Measurements from ENCODE around the gene PALD1. TPM values are rescaled to one million over a fixed set of nuclear protein-coding genes. Genes with fewer than 3 reads are reported as not detected.
A peak's percentile ranks its signal among the peaks of the same experiment; 100 is the strongest.

PALD1 gene
- total RNA-seq, 2 donors from 2014 or later: 1.1 to 1.3 TPM

DNA sequence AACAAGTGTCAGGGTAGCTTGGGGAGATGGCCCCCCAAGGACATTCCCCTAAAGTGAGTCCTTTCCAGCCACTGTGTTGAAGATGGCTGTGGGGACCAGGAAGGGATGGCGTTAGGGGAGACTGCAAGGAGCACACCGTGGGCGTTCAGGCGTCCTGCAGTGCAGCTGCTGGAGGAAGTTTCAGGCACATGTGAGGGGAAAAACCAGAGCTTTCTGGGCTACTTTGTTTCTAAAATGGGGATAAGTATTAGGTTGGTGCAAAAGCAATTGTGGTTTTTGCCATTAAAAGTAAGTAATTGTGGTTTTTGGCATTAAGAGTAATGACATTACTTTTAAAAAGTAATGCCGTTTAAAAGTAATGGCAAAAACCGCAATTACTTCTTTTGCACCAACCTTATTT, 109.7 kb downstream of the PALD1 start:
- Mint-ChIP-seq H3K4me3 (no peak overlapping the region), H3K27me3 (ENCODE audit: low read depth) (peaks cover 26% of the 10 kb centered on the region), H3K9me3 (no peaks in the 10 kb centered on the region), H3K4me1 (ENCODE audit: low read depth) (peaks cover 52% of the 10 kb centered on the region), H3K27ac (peak overlapping the region; percentile 68), H3K36me3 (ENCODE audit: insufficient read depth in 2 of 2) (peaks cover 0 to 2% of the 10 kb centered on the region in 2 donors)
- ATAC-seq (replicated peaks in 1 of 2) (no peak), DNase-seq (no peak)

DNA sequence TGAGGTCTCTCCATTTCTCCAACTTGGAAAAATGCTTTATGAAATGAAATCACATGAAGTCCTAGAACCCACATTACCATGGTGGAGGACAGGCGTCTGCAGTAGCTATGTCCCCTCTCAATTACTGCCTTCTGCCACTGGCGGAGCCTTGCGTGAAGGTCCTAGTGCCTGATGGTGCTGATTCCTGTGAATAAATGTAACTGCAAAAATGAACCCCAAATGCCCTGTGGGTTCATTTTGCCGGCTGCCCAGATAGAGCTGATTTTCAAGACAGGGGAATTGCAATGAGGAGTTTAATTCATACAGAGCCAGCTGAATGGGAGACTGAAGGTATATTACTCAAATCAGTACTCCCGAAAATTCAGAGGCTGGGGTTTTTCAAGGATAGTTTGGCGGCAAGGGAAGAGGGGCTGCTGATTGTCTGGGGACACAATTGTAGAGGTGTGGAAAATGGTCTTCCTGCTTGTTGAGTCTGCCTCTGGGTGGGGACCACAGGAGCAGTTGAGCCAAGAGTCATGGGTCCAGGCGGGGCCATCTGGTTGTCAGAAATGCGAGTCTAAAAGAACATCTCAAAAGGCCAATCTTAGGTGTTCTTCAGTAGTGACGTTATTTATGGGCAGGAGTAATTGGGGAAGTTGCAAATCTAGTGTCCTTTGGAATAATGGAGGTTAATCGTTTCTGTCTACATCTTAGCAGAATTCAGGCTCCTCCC, 110.4 kb downstream of the PALD1 start:
- ATAC-seq (replicated peaks in 1 of 2) (no peak), DNase-seq (no peak)
- Mint-ChIP-seq H3K4me3 (no peak overlapping the region), H3K4me1 (ENCODE audit: low read depth) (peaks cover 52% of the 10 kb centered on the region), H3K36me3 (ENCODE audit: insufficient read depth in 2 of 2) (peaks cover 0 to 2% of the 10 kb centered on the region in 2 donors), H3K27me3 (ENCODE audit: low read depth) (peaks cover 26% of the 10 kb centered on the region), H3K9me3 (no peaks in the 10 kb centered on the region), H3K27ac (no peak overlapping the region)

DNA sequence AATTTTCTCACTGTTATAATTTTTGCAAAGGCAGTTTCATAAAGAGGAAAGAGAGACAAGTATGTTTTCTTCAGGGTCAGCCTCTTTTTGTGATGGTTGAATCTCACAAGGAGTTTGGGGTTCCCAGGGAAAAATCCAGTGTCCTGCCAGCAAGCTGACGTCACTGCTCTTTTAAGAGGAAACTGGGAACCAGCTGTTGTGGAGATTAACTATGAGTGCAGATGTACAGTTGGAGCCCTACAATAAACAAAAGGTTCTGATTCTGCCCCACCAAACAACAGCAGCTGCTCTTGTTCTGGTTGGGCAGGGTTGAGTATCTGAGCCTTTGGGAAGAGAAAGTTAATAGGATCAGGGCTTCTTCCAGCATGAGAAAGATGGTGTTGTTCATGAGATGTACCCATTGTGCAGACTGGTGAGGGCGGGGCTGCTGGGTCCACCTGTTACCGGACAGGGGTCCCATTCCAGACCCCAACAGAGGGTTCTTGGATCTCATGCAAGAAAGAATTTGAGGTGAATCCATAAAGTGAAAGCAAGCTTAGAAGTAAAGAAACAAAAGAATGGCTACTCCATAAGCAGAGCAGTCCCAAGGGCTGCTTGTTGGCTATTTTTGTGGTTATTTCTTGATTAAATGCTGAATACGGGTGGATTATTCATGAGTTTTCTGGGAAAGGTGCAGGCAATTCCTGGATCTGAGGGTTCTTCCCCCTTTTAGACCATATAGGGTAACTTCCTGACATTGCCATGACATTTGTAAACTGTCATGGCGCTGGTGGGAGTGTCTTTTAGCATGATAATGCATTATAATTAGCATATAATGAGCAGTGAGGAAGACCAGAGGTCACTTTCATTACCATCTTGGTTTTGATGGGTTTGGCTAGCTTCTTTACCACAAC, 111.4 kb downstream of the PALD1 start:
- no peak for DNase-seq
- H3K27me3 Mint-ChIP-seq (ENCODE audit: low read depth): peaks cover 30% of the 10 kb centered on the region
- H3K27ac Mint-ChIP-seq: no peak overlapping the region
- H3K36me3 Mint-ChIP-seq (ENCODE audit: insufficient read depth in 2 of 2): peaks cover 0 to 2% of the 10 kb centered on the region in 2 donors
- H3K4me1 Mint-ChIP-seq (ENCODE audit: low read depth): peaks cover 57% of the 10 kb centered on the region
- no peak for ATAC-seq (replicated peaks in 1 of 2)
- no peak overlapping the region for H3K4me3 Mint-ChIP-seq
- no peaks in the 10 kb centered on the region for H3K9me3 Mint-ChIP-seq

DNA sequence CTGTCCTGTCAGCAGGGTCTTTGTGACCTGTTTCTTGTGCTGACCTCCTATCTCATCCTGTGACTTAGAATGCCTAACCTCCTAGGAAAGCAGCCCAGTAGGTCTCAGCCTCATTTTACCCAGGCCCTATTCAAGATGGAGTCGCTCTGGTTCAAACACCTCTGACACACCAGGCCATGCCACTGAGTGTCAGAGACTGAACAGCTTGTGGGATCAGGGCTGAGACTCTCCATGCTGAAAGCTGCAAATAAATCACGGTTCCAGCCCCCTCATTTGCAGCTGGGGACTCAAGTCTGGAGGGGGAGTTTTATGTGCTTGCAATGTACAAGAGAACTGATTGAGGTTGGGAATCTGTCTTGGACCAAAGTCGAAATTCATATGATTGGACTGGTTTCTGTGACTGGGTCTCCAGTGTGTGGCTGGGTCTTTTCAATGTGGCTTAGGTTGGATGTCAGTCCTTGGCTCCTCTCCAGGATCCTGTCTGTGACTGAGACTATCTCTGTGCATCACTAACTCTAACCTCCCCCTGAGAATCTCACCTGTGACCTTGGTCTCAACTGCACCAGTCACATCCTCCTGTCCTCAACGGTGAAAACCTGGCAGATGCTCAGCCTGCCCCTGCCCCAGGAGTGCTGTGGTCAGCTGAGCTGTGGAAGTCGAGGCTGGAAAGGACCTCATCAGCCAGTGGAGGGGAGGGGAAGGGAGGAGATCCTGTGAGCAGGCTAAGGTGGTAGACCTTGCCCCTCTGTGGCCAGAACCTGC, 112.3 kb downstream of the PALD1 start:
- DNase-seq (no peak), ATAC-seq (replicated peaks in 1 of 2) (no peak)
- Mint-ChIP-seq H3K4me3 (no peak overlapping the region), H3K4me1 (ENCODE audit: low read depth) (peaks cover 54% of the 10 kb centered on the region), H3K27me3 (ENCODE audit: low read depth) (peaks cover 31% of the 10 kb centered on the region), H3K27ac (no peak overlapping the region), H3K9me3 (no peaks in the 10 kb centered on the region), H3K36me3 (ENCODE audit: insufficient read depth in 2 of 2) (peaks cover 0 to 2% of the 10 kb centered on the region in 2 donors)

DNA sequence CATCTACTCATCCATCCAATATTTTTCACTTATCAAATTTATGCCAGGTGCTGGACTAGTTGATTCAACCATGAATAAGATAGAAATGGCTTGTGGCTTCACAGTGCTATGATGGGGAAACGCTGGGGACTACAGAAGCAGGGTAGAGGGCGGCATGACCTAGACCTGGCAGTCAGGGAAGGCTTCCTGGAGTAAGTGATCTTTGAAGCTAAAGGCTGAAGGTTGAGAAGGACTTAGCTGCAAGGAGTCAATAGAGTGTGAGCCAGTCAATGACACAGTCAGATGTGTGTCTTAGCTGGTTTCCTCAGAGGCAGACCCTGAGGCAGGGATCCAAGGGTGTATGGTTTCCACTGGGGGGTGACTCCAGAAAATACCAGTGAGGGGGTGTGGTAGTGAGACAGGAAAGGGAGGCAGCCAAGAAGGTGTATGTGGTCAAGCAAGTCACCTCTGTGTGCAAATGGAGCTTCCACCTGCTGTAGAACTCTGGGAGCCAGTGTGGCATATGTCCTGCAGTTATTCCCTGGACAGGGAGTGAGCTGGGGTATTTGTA, 113.7 kb downstream of the PALD1 start:
- H3K36me3 Mint-ChIP-seq (ENCODE audit: insufficient read depth in 2 of 2): peaks cover 0 to 2% of the 10 kb centered on the region in 2 donors
- no peak overlapping the region for H3K4me3 Mint-ChIP-seq
- peaks cover 31% of the 10 kb centered on the region for H3K27me3 Mint-ChIP-seq (ENCODE audit: low read depth)
- H3K27ac Mint-ChIP-seq: peak overlapping the region; percentile 0
- H3K9me3 Mint-ChIP-seq: no peaks in the 10 kb centered on the region
- peaks cover 46% of the 10 kb centered on the region for H3K4me1 Mint-ChIP-seq (ENCODE audit: low read depth)
- ATAC-seq (replicated peaks in 1 of 2) (peak in 1 of 2 donors; percentile 24), DNase-seq (no peak)

DNA sequence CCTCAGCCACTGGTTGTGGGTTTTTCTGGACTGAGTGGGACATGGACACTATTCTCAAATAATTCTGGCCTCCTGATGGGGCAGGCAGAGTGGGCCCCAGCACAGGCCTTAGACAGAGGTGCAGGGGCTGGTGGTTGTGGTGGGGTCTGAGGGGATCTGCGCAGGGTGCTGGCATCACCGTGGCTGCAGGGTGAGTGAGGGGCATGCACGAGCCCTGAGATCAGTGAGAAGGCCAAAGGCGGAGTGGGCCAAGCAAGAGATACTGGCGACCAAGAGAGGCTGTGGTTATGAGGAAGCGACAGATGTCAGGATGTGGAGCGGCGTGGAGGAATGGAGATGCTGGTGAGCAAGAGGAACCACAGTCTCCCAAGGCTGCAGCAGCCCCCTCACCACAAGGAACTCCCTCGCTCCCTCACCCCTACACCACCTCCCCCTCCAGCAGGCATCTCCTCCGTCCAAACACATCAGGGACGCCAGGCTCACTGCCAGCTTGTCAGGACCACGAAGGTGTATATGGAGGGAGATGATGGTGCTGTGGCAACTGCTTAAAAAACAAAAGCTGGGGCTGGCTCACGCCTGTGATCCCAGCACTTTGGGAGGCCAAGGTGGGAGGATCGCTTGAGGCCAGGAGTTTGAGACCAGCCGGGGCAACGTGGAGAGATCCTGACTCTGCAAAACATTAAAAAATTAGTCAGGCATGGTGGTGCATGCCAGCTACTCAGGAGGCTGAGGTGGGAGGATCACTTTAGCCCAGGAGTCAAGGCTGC, 114.4 kb downstream of the PALD1 start:
- Mint-ChIP-seq H3K27me3 (ENCODE audit: low read depth) (peaks cover 27% of the 10 kb centered on the region), H3K27ac (no peak overlapping the region), H3K4me3 (no peak overlapping the region), H3K4me1 (ENCODE audit: low read depth) (peaks cover 45% of the 10 kb centered on the region), H3K36me3 (ENCODE audit: insufficient read depth in 2 of 2) (peaks cover 0 to 3% of the 10 kb centered on the region in 2 donors), H3K9me3 (no peaks in the 10 kb centered on the region)
- DNase-seq (no peak), ATAC-seq (replicated peaks in 1 of 2) (no peak)

DNA sequence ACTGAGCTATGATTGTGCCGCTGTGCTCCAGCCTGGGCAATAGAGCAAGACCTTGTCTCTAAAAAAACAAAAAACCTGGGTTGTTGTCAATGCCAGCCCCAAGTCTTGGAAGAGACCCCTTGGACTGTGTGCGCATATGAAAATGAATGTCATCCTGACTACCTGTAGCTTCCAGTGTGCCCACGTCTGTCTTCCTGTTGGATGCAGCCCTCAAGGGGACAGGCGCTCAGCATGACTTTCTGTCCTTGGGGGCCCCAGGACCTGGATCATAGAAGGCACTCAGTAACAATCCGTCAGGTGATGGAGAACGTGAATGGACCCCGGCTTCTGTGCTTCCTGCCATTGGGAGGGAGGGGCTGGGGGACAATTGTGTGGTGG, 114.9 kb downstream of the PALD1 start:
- no peak overlapping the region for H3K27ac Mint-ChIP-seq
- H3K4me3 Mint-ChIP-seq: no peak overlapping the region
- DNase-seq (no peak), ATAC-seq (replicated peaks in 1 of 2) (no peak)
- H3K9me3 Mint-ChIP-seq: no peaks in the 10 kb centered on the region
- peaks cover 39% of the 10 kb centered on the region for H3K4me1 Mint-ChIP-seq (ENCODE audit: low read depth)
- peaks cover 21% of the 10 kb centered on the region for H3K27me3 Mint-ChIP-seq (ENCODE audit: low read depth)
- H3K36me3 Mint-ChIP-seq (ENCODE audit: insufficient read depth in 2 of 2): peaks cover 0 to 3% of the 10 kb centered on the region in 2 donors

DNA sequence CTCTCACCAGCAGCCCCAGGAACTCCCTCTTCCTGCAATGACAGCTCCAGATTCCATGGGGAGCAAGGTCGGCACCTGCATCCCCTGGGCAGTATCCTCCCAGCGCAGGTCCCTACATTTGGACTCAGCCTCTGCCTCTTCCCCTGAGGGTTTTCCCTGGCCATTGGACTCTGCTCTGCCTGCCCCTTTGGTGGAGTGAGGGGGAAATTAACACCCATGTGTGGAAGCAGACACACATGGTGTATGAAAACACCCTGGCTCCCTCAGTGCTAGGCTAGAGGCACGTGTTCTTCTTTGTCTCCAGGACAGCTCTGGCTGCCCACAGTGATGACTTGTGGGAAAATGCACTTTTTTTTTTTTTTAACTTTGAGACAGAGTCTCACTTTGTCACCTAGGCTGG, 115.6 kb downstream of the PALD1 start:
- H3K27me3 Mint-ChIP-seq (ENCODE audit: low read depth): peaks cover 15% of the 10 kb centered on the region
- no peak for DNase-seq
- H3K9me3 Mint-ChIP-seq: no peaks in the 10 kb centered on the region
- ATAC-seq (replicated peaks in 1 of 2): peak; percentile 16 to 23
- H3K27ac Mint-ChIP-seq: no peak overlapping the region
- no peak overlapping the region for H3K4me3 Mint-ChIP-seq
- peaks cover 0 to 3% of the 10 kb centered on the region in 2 donors for H3K36me3 Mint-ChIP-seq (ENCODE audit: insufficient read depth in 2 of 2)
- peaks cover 35% of the 10 kb centered on the region for H3K4me1 Mint-ChIP-seq (ENCODE audit: low read depth)

DNA sequence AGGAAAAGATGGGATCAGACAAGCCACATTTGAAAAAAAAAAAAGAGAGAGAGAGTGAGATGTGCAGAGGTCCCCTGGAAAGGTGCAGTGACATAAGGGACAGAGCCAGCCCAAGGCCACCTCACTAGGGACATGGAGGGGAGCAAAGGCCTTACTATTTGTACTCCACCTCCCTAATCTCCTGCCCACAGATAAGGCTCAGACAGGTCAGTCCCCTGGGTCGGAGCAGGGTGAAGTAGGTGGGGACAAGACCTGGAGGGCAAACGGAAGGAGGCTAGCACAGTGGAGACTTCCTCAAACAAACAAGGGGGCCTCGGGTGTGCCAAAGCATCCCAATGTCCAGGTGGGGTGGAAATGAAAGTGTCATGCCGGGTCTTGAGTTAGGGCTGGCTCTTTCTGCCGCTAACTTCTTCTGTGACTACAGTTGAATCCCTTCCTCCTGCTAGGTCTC, 117.0 kb downstream of the PALD1 start:
- Mint-ChIP-seq H3K9me3 (no peaks in the 10 kb centered on the region), H3K27ac (no peak overlapping the region), H3K36me3 (ENCODE audit: insufficient read depth in 2 of 2) (peaks cover 0 to 3% of the 10 kb centered on the region in 2 donors), H3K27me3 (ENCODE audit: low read depth) (peaks cover 5% of the 10 kb centered on the region), H3K4me3 (no peak overlapping the region), H3K4me1 (ENCODE audit: low read depth) (peaks cover 35% of the 10 kb centered on the region)
- DNase-seq (no peak), ATAC-seq (replicated peaks in 1 of 2) (no peak)

DNA sequence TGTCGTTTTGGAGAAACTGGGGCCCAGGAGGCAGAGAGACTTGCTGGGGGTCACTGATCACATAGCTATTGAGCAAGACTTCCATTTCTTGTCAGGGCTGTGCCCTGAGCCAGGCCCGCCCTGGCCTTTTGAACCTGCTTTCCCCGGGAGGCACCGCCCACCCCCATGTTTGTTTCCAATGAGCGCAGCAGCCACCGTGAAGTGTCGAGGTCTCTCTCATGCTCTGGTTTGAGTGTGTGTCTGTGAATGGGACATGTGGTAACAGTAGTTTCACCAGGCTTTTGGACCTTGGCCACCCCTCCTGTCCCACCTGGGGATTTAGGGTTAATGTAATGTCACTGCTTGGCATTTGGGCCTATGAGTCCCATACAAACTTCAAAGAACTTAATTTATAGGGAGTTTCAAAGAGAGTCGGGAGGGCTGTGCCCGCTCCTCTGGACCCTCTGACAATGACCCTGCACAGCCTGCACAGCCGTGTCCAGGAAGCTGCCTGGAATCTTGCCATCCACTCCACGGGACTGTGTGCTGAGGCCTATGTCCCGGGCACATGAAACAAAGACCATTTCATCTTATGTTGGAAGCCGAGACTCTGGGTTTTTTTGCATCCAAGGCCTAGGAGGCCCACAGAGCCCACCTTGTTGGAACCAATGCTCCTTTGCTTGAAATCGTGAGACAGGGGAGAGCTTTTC, 117.7 kb downstream of the PALD1 start:
- DNase-seq (no peak), ATAC-seq (replicated peaks in 1 of 2) (no peak)
- H3K36me3 Mint-ChIP-seq (ENCODE audit: insufficient read depth in 2 of 2): peaks cover 0 to 3% of the 10 kb centered on the region in 2 donors
- H3K9me3 Mint-ChIP-seq: no peaks in the 10 kb centered on the region
- peaks cover 32% of the 10 kb centered on the region for H3K4me1 Mint-ChIP-seq (ENCODE audit: low read depth)
- H3K27me3 Mint-ChIP-seq (ENCODE audit: low read depth): peaks cover 5% of the 10 kb centered on the region
- H3K27ac Mint-ChIP-seq: no peak overlapping the region
- H3K4me3 Mint-ChIP-seq: no peak overlapping the region

DNA sequence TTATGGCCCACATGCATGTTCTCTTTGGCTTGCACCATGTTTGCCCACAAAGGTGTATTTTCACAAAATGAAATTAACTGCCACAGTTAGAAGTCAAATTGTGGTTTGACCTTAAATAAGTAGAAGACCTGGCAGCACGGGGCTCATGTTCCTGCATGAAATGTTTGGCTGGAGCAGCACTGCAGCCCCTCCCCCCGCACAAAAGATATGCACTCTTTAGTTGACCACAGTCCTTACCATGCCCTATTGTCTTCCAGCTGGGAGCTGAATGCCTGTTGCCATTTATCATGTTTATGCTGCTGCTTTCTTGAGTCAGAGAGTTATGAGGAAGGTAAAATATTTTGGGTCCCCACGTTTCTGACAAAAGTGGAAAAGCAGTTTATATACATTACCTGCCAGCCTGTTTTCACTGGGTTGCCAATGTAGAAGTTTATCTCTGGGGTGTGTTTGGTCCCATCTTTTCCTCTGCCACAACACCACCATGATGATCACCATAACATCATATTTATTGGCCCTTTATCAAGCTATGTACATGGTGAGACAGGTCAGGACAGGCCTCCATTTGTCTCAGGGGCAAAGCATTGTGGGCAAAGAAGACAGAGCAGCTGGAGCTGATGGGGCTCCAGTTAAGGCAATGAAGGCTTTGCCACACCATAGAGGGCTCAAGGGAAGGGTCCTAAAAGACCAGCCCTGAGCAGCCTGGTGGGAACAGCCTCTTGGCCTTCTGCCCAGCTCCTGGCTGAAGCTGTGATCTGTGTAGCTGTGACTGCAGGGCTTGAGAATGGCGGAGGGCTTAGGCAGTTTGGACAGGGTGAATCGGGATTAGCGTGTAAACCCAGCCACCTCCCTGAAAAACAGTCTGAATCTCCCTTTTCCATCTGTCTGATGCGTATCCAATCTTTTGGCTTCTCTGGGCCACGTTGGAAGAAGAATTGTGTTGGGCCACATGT, 118.6 kb downstream of the PALD1 start:
- no peak for DNase-seq
- ATAC-seq (replicated peaks in 1 of 2): no peak
- Mint-ChIP-seq H3K9me3 (no peaks in the 10 kb centered on the region), H3K27ac (no peak overlapping the region), H3K36me3 (ENCODE audit: insufficient read depth in 2 of 2) (peaks cover 1 to 3% of the 10 kb centered on the region in 2 donors), H3K27me3 (ENCODE audit: low read depth) (peaks cover 5% of the 10 kb centered on the region), H3K4me3 (no peak overlapping the region), H3K4me1 (ENCODE audit: low read depth) (peaks cover 38% of the 10 kb centered on the region)

All from activated T-cell treated with anti-CD3 and anti-CD28 coated beads, Interleukin-2, amount 50 U/mL, for 72 hours (primary cell).